K562 (cell line): ENCODE data around the gene CNOT2. TPM values are rescaled to one million over a fixed set of nuclear protein-coding genes. Genes with fewer than 3 reads are reported as not detected.

Source experiments
- ARID1B ChIP-seq: fragments of 450-650 bp; IDR thresholded peaks from 2 replicates; pipeline ENCODE4 v1.6.1; 2016; ENCODE audit warnings: antibody characterized with exemption, mild to moderate bottlenecking, inconsistent platforms
- BDP1 ChIP-seq: IDR thresholded peaks from 3 replicates; pipeline ENCODE4 v1.6.1; 2011; ENCODE audit not compliant: insufficient read length, insufficient read depth
- CBFA2T3 ChIP-seq: fragments of 450-650 bp; IDR thresholded peaks from 2 replicates; pipeline ENCODE4 v1.6.1; 2017
- CBX8 ChIP-seq: fragments of 200-600 bp; sonication (generic); IDR thresholded peaks from 2 replicates; pipeline ENCODE4 v1.6.1; 2012; ENCODE audit warnings: borderline replicate concordance, mixed run types, low read depth, mild to moderate bottlenecking, moderate library complexity, mixed read lengths, low read length, control low read depth, inconsistent platforms; ENCODE audit not compliant: poor library complexity, severe bottlenecking; ENCODE audit errors: extremely low read depth
- CHD2 ChIP-seq: IDR thresholded peaks from 2 replicates; pipeline ENCODE4 v1.6.1; 2011; ENCODE audit warnings: low read depth, low read length
- CTBP1 ChIP-seq: fragments of 450-650 bp; IDR thresholded peaks from 2 replicates; pipeline ENCODE4 v1.6.1; 2016; ENCODE audit warnings: borderline replicate concordance
- DIDO1 ChIP-seq: fragments of 450-650 bp; IDR thresholded peaks from 2 replicates; pipeline ENCODE4 v1.6.1; 2016; ENCODE audit warnings: low read depth, missing biosample characterization, missing genetic modification characterization
- HOXB6 ChIP-seq: fragments of 250-450 bp; sonication (Bioruptor Pico); IDR thresholded peaks from 2 replicates; pipeline ENCODE4 v1.5.1; 2022; ENCODE audit warnings: mild to moderate bottlenecking, borderline replicate concordance
- KDM4B ChIP-seq, 2 experiments: fragments of 450-650 bp in 1 of 2; sonication (generic) in 1 of 2; IDR thresholded peaks; 2 replicates each; pipeline ENCODE4 v1.6.1; 2016 to 2017; ENCODE audit warnings: borderline replicate concordance in 2 of 2, antibody characterized with exemption in 1 of 2, low read depth in 1 of 2, mild to moderate bottlenecking in 1 of 2
- PHF20 ChIP-seq: fragments of 450-650 bp; IDR thresholded peaks from 2 replicates; pipeline ENCODE4 v1.6.1; 2018; ENCODE audit not compliant: partially characterized antibody
- TBL1XR1 ChIP-seq, 2 experiments: IDR thresholded peaks; 2 replicates each; pipeline ENCODE4 v1.6.1; 2012; ENCODE audit warnings: improper control_type of control experiment in 2 of 2, low read length in 2 of 2, mild to moderate bottlenecking in 1 of 2
- TEAD2 ChIP-seq: fragments of 450-650 bp; IDR thresholded peaks from 2 replicates; pipeline ENCODE4 v1.6.1; 2016; ENCODE audit warnings: missing genetic modification characterization, control low read depth, missing compliant biosample characterization
- ZNF184 ChIP-seq: sonication (generic); formaldehyde crosslinking; IDR thresholded peaks from 2 replicates; pipeline ENCODE4 v1.5.0; 2020; ENCODE audit warnings: missing genetic modification reagents
- ZNF3 ChIP-seq: fragments of 250-450 bp; sonication (Bioruptor Pico); IDR thresholded peaks from 2 replicates; pipeline ENCODE4 v1.5.0; 2021; ENCODE audit warnings: mild to moderate bottlenecking, moderate library complexity
- ZNF668 ChIP-seq: fragments of 250-450 bp; sonication (Bioruptor Pico); IDR thresholded peaks from 2 replicates; pipeline ENCODE4 v1.8.0; 2022; ENCODE audit warnings: mild to moderate bottlenecking, inconsistent platforms
- polyA plus RNA-seq, 8 experiments: library from polyadenylated mRNA; depleted of rRNA in 4 of 8; stranded (reverse) in 5 of 8; unstranded in 3 of 8; fragments of >200 nt; fragmentation: Nextera tagmentation in 2 of 8; fragmentation: Illumina TruSeq in 1 of 8; extraction: Ambion mirVana in 2 of 8; extraction: Trizol in 1 of 8; gene quantifications; 2 replicates each; pipeline versions ENCODE4 v1.2.1 to v1.2.3, GENCODE V29; 2011 to 2014; ENCODE audit warnings: inconsistent platforms in 1 of 8, missing spikeins in 1 of 8
- total RNA-seq, 7 experiments: library from RNA; depleted of rRNA in 6 of 7; stranded (reverse); fragments of >200 nt in 6 of 7; fragmentation: Illumina TruSeq in 2 of 7; extraction: Trizol in 2 of 7; gene quantifications; 2 replicates each; pipeline versions ENCODE4 v1.2.1 to v1.2.3, GENCODE V29; 2011 to 2021; ENCODE audit warnings: low replicate concordance in 1 of 7
- TF ChIP-seq, protein P1 (sequence below): fragments of 250-450 bp; sonication (Bioruptor Pico); IDR thresholded peaks from 2 replicates; pipeline ENCODE4 v1.5.0; 2021; ENCODE audit warnings: mild to moderate bottlenecking, moderate library complexity
- TF ChIP-seq, protein P2 (sequence below): sonication (generic); formaldehyde crosslinking; IDR thresholded peaks from 2 replicates; pipeline ENCODE4 v1.8.0; 2022; ENCODE audit warnings: mild to moderate bottlenecking, missing genetic modification reagents
- TF ChIP-seq, protein P3 (sequence below): fragments of 450-650 bp; IDR thresholded peaks from 2 replicates; pipeline ENCODE4 v1.6.1; 2017; ENCODE audit warnings: mild to moderate bottlenecking, moderate library complexity

The CNOT2 gene
- total and polyA plus RNA-seq, 9 of the 15 experiments (the other 6 are each of a cell fraction or from before 2014, with no cell fraction given), result 43.6 to 119 (median 84.4) TPM

DNA sequence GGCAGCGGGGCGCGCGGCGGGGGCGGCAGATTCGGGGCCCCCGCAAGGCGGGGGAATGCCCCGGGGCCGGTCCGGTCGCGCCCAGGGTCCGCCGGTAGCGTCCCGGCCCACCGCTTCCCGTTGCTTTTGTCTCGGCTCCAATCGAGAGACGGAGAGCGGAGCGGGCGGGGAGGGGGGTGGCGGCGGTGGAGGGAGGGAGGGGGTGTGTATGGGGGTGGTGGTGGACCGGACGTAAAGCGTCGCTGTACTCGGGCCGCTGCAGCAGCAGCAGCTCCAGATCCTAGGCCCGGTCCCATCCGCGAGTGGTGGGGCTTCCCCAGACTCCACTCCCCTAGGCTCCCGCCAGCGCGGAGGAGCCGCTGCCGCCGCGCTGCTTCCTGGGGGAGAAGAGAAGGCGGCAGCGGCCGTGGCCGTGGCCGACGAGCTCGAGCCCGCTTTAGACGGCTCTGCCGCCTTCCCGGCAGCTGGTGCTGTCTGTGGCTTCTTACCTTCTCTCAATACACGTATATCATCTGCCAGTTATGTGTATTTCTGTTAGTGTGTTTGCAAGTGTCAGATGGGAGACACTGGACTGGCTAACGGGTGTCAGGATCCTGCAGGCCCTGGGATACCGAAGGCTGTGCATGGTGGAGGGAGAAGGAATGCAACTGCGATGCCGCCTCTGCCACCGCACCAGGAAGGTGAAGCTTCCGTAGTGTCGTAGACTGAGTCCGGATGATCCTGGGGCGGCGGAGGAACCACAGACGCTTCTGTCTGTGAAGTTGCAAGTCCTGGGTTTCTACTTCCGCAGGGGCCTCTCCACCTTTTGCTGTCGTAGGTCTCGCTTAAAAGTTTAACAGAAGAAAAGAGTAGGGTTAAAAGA, 508 bp downstream of the CNOT2 start (continued):
- TF ChIP-seq, protein P1, sequence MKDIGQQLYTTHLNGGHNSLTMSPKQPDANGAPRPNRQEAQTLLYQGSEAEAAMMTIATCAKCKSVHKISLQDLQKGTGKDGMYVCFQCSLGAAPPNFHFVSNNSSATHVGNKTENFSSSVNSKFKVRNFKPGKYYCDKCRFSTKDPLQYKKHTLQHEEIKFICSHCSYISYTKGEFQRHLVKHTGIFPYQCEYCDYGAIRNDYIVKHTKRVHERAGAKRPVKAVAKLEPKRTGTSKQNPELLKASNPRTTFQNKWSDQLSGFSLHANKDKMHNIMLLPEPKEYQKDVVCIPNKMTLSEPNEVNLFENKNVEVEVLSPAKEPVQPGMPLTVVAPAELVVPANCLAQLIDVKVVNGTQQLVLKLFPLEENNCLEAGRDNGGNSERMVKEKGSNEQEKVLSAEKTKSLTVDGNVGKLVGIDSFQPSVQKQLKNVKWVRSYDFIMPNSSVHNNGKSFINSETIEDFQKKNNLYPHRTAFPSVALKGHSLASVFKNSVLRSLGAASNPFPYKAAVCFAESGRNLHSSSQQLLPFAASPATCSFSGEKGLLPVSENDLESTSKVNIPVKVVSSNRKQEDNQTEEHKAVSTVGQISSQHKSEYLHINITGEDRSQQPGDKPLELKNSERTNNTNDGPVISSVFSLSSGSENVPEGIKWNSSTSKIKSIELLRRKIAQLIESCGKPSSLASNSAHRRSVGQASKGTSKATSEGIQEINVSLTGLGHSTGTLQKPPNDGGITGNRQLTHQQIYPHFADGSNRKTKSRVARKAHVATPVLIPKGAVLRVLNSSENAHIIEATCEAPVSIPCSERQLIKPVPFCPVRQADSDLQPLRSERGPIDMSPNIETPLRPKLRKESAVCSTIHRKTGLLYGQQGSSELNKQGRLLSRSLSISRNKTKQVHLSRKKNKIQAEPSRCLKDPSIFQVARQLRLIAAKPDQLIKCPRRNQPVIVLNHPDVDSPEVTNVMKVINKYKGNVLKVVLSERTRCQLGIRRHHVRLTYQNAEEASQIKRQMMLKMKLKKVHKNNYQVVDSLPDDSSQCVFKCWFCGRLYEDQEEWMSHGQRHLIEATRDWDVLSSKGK (CRISPR knock-in tag), result no peak
- TF ChIP-seq DIDO1 (tag) (no peak), PHF20 (no peak), CBFA2T3 (no peak), ZNF184 (CRISPR knock-in tag) (no peak), CTBP1 (no peak), CHD2 (0 out of 2 replicates have a peak, but pooled peaks have one; percentile 0), ARID1B (no peak), TBL1XR1 (IDR thresholded peaks at IDR 0.05; ENCODE audit: low read length in 2 of 2) (no peak), ZNF3 (CRISPR knock-in tag) (no peak), TEAD2 (tag) (no peak), BDP1 (no peak), HOXB6 (no peak), CBX8 (no peak), KDM4B (IDR thresholded peaks at IDR 0.05; ENCODE audit: borderline replicate concordance in 2 of 2, low read depth in 1 of 2) (no peak), ZNF668 (CRISPR knock-in tag) (no peak)
- TF ChIP-seq, protein P2, sequence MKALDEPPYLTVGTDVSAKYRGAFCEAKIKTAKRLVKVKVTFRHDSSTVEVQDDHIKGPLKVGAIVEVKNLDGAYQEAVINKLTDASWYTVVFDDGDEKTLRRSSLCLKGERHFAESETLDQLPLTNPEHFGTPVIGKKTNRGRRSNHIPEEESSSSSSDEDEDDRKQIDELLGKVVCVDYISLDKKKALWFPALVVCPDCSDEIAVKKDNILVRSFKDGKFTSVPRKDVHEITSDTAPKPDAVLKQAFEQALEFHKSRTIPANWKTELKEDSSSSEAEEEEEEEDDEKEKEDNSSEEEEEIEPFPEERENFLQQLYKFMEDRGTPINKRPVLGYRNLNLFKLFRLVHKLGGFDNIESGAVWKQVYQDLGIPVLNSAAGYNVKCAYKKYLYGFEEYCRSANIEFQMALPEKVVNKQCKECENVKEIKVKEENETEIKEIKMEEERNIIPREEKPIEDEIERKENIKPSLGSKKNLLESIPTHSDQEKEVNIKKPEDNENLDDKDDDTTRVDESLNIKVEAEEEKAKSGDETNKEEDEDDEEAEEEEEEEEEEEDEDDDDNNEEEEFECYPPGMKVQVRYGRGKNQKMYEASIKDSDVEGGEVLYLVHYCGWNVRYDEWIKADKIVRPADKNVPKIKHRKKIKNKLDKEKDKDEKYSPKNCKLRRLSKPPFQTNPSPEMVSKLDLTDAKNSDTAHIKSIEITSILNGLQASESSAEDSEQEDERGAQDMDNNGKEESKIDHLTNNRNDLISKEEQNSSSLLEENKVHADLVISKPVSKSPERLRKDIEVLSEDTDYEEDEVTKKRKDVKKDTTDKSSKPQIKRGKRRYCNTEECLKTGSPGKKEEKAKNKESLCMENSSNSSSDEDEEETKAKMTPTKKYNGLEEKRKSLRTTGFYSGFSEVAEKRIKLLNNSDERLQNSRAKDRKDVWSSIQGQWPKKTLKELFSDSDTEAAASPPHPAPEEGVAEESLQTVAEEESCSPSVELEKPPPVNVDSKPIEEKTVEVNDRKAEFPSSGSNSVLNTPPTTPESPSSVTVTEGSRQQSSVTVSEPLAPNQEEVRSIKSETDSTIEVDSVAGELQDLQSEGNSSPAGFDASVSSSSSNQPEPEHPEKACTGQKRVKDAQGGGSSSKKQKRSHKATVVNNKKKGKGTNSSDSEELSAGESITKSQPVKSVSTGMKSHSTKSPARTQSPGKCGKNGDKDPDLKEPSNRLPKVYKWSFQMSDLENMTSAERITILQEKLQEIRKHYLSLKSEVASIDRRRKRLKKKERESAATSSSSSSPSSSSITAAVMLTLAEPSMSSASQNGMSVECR (CRISPR knock-in tag), result peak; percentile 11; the same call in 1 of the 2 replicates
- TF ChIP-seq, protein P3, sequence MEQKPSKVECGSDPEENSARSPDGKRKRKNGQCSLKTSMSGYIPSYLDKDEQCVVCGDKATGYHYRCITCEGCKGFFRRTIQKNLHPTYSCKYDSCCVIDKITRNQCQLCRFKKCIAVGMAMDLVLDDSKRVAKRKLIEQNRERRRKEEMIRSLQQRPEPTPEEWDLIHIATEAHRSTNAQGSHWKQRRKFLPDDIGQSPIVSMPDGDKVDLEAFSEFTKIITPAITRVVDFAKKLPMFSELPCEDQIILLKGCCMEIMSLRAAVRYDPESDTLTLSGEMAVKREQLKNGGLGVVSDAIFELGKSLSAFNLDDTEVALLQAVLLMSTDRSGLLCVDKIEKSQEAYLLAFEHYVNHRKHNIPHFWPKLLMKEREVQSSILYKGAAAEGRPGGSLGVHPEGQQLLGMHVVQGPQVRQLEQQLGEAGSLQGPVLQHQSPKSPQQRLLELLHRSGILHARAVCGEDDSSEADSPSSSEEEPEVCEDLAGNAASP, result no peak
